HG02885 (cell line): ENCODE data around the gene PLEKHO1.
"Not testable (repeated sequence)": the region's sequence is repeated elsewhere in the genome, so short reads cannot be mapped to it uniquely, and the experiment has no call there.

Experiments used
- ATAC-seq: cut with Tn5 transposase; IDR thresholded peaks from one replicate; pipeline ENCODE4 v1.9.1; 2021; ENCODE audit warnings: mild to moderate bottlenecking; ENCODE audit not compliant: unreplicated experiment, poor library complexity

PLEKHO1 gene

DNA sequence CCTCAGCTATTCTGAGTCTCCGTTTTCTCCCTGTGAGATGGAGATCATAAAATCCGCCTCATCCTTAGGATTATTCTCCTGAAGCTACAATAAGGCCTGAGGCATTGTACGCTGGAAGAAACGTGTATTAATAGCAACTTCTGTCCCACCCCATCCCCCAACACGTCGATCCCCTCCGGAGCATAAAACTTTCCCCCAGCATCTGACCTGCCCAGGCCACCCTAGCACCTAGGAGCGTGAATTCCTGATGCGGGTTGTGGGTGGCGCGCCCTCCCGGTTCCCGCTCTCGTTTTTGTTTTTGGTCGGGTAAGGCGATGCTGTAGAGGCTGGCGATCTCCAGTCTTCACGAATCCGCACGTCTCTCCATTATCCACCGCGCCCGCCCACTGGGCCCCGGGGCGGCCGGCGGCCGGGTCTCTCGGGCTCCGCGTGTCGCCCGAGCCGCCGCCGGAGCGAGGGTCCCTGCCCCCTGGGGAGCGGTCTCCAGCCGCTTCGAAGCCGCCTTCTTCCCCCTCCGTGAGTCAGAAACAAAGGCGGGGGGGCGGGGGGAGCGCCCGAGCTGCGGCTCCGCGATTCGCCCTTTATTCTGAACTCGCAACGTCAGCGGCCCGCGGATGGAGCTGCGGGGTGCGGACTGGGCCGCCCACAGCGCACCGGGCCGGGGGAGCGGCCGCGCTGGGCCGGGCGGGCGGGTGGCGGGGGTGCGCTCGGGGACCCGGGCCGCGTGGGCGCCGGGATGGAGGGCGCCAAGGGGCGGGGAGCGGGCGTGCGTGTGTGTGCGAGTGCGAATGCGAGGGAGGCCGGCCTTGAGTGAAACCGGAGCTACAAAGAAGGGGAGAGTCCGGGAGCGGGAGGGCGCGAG, at the start of gene PLEKHO1:
TSS of gene PLEKHO1 (plus strand) at position 646 of the 862 bp plus-strand sequence. CDS start 342 bp downstream, outside the sequence.
- ATAC-seq: peak; percentile 59

- ATAC-seq: no peak
These were observed 46.7 kb upstream of the PLEKHO1 start for GRCh38 chr1:150102986-150103385.

GRCh38 chr1:150106341-150106740, 43.4 kb upstream of the PLEKHO1 start:
- ATAC-seq: no peak

GRCh38 chr1:150109586-150109985, 40.1 kb upstream of the PLEKHO1 start:
- no peak for ATAC-seq

GRCh38 chr1:150110116-150110515, 39.6 kb upstream of the PLEKHO1 start:
- no peak for ATAC-seq

DNA sequence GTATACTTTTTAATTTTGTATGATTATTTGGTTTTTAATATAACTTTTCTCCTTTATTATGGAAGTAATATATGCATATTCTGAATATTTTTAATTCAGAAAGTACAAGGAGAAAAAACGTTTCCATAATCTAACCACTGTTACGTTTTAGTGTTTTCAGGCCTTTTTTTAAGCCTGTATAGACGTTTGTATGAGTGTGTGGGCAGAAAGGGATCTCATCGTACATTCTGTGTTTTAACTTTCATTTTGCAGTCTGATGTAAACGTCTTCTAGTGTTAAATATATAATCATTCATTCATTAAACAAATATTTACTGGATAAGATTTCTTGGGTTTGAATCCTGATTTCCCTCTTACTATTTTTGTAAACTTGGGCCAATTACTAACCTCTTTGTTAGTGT, 38.0 kb upstream of the PLEKHO1 start:
- no peak for ATAC-seq

DNA sequence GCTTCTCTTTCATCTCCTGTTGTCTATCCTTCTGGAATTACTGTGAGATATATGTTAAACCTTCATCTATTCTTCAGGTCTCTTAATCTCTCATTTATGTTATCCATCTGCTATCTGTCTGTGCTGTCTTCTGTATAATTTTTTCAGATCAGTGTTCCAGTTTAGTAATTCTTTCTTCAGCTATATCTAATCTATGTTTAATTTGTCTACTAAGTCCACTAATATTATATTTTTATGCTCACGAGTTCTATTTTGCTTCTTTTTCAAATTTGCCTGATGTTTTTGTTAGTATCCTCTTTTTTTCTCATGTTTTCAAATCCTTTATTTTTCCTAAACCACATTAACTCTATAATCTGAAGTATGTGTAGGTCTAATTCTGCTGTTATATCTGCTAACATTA, 34.6 kb upstream of the PLEKHO1 start:
- no peak for ATAC-seq

GRCh38 chr1:150118716-150119115, 31.0 kb upstream of the PLEKHO1 start:
- ATAC-seq: no peak

DNA sequence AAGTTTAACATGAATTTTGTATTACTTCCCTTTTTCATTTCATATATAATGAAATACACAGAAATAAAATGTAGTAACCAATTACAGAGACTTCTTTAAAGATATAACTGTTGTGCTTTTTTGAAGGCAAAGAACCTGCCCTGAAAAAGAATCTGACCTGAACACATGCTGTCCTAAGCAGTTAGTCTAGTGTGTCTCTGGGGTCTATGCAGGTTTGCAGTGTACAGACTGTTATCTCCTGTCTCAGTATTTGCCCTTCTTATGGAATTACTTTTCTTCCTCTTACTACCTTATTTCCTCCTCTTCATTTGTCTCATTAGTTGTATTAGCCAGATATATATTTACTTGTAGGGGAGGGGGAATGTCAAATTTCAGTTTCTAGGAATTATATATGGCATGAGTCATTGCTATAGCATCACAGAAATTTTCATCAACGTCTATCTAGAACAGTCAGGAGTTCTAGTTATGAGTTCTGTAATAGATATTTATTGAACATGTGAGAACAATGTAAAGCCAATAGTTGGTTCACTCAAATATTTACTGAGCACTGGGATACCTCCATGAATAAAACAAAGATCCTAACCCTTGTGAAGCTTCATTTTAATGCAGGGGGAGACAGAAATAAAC, 28.4 kb upstream of the PLEKHO1 start:
- ATAC-seq: no peak

- no peak for ATAC-seq
These were observed 22.9 kb upstream of the PLEKHO1 start for GRCh38 chr1:150126811-150127210.

DNA sequence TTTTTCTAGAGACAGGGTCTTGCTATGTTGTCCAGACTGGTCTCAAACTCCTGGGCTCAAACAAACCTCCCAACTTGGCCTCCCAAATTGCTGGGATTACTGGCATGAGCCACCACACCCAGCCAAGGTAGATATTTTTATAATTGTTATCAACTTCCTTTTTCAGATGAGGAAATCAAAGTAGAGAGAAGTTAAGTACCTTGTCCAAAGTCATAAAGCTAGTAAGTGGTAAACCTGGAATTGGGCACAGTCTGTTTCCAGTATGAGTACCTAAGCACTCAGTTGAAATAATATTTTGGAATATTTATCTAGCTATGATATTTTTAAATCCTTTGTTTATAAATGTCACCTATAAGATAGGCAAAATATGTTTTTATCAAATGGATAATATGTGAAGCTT, 22.3 kb upstream of the PLEKHO1 start:
- ATAC-seq: no peak

DNA sequence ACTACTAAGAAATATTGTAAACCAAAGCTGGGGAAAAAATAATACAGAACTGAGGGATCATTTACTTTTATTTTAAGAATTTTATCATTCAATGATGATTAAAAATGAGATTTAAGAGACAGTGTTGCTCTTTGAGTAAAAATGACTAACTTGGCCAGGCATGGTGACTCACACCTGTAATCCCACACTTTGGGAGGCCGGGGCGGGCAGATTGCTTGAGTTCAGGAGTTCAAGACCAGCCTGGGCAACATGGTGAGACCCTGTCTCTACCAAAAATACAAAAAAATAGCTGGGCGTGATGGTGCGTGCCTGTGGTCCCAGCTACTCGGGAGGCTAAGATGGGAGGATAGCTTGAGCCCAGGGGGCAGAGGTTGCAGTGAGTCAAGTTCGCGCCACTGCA, 21.8 kb upstream of the PLEKHO1 start:
- no peak for ATAC-seq

DNA sequence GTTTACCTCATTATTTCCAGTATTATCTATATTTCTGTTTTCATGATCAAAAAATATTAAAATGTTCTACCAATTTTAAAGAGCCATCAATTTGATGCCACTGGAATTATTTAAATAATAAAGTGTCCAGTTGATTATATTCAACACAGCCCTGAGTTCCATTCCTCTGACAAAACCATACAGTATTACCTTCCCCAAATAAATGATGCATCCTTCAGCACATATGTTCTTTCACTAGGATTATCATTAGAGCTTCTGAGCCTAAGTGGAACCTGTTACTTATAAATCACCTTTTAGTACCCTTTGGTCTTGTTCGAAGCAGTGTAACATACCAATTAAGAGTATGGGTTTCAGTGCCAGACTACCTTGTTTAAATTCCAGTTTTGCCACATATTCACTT, 17.3 kb upstream of the PLEKHO1 start:
- ATAC-seq: no peak

DNA sequence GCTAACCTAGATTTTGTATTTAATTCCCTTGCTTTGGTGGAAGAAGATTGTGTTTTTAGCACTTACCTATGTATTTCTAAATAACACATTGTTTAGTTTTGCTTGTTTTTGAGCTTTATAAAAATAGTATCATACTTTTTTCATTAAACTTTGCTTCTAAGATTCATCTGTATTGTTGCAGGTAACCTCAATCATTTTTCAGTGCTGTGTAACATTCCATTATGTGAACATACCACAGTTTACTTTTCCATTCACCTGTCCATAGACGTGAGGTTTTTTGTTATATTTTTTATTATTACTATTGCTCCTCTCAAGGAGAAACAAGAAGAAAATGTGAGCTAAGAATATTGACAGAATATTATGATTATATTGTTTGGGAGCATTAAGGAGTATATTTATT, 15.2 kb upstream of the PLEKHO1 start:
- no peak for ATAC-seq

DNA sequence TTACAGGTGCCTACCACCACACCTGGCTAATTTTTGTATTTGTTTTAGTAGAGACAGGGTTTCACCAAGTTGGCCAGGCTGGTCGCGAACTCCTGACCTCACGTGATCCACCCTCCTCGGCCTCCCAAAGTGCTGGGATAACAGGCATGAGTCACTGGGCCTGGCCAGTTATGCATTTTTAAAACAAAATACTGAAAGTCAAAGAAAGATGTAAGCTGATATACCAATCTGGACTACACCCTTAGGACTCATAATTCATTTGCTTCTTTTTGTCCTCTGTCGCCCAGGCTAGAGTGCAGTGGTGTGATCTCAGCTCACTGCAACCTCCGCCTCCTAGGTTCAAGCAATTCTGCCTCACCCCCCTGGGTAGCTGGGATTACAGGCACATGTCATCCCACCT, 14.3 kb upstream of the PLEKHO1 start:
- not testable (repeated sequence) for ATAC-seq

- no peak for ATAC-seq
These were observed 11.7 kb upstream of the PLEKHO1 start for GRCh38 chr1:150138044-150138443.

GRCh38 chr1:150141452-150141851, 8.3 kb upstream of the PLEKHO1 start:
- ATAC-seq: no peak

DNA sequence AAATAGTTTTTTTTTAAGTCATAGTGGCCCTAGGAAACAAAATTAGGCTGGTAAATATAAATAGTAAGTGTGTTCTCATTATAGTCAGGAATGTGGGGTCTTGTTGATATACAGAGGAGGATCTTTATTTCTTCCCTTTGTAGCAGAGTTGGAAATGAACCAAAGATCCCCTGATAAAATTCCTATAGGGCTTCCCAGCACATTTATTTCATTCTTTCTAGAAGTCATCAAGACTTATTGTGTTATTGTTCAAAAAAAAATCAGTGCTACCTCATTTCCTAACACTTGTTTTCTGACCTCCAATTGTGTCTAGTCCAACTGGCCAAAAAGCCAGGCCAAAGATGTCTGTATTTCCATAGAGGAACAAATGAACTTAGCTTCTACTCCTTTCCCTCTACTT, 7.6 kb upstream of the PLEKHO1 start:
- no peak for ATAC-seq

GRCh38 chr1:150144606-150145005, 5.1 kb upstream of the PLEKHO1 start:
- no peak for ATAC-seq

DNA sequence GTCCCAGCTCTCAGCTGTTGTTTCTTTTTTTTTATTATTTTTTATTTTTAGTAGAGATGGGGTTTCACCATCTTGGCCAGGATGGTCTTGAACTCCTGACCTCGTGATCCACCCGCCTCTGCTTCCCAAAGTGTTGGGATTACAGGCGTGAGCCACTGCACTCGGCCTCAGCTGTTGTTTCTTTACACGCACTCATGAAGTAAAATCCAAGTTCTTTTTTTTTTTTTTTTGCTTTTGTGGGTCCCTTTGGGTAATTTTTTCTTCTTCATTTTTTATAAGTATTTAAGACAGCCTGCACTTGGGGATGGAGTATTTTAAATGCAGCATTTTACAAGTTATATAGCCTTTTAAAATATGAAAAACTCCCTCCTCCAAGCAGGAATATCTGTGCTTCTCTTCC, 3.7 kb upstream of the PLEKHO1 start:
- ATAC-seq: not testable (repeated sequence)

DNA sequence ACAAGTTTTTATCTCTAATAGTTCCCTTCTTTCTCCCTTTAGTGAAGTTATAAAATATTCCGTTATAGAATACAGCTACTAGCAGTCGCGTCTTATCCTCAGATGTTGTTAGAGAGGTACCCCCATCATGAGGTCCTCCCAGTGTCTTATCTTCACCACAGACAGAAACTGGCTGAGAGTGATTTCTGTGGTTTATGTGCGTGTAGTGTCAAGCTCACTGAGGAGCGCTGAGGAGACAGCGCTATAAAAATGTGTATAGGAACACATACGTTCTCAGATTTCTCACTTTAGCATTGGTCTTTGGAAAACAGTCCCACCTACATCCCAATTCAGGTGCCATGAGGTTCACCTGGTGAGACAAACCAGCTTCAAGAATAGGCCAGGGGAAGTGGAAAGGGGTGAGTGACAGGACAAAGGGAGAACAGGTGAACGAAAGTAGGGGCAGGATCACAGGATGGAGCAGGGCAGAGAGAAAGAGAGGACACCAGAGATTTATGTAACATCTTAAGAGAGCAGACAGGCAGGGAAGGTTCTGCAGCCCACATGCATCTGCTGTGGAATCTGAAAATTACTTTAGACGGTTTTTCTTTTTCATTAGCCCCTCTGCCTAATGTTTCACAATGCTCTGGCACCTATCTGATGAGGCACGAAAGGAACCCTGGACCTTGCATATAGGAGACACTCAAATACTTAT, 2.7 kb upstream of the PLEKHO1 start:
- no peak for ATAC-seq
